ENCODE measurements around the gene TRIB2. TPM values are rescaled to one million over a fixed set of nuclear protein-coding genes. Genes with fewer than 3 reads are reported as not detected.

TRIB2 gene
- total RNA-seq, 6 experiments from 2014 or later = 9.1 to 24.4 (median 15.3) TPM

DNA sequence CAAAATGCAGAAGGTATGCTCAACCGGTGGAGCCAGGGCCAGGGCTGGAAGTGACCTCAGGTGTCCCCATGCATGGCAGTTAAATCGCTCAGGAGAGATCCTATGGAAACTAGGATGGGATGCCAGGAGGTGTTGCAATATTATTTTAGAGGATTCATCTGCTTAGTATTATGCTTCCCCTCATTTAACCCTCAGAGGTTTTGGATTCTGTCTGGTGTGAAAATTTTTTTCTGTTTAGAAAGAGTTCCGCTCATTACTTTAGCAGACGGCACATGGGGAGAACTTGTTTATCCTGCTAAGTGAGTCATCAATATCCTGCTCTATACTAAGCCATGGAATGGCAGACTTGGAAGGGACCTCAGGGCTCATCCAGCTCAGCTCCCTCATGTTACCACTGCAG is 42.5 kb downstream of the TRIB2 start:
- H3K27me3 ChIP-seq = no peaks in the 10 kb centered on the region
- DNase-seq (no peak), ATAC-seq (peak in 1 of 4 donors; percentile 55)
- no peaks in the 10 kb centered on the region for H3K36me3 ChIP-seq
- H3K4me1 ChIP-seq = no peaks in the 10 kb centered on the region
- intact Hi-C loops (cut with DNase I) = no loop called here
- no peaks in the 10 kb centered on the region for H3K9me3 ChIP-seq
- H3K27ac ChIP-seq = no peak overlapping the region
- WGBS (ENCODE audit: insufficient coverage, low coverage, low lambda C conversion rate, missing lambda C conversion rate) = 75% methylated on average over 3 of the region's 4 CpGs
- no peak overlapping the region for H3K4me3 ChIP-seq
- TF ChIP-seq, protein P1, sequence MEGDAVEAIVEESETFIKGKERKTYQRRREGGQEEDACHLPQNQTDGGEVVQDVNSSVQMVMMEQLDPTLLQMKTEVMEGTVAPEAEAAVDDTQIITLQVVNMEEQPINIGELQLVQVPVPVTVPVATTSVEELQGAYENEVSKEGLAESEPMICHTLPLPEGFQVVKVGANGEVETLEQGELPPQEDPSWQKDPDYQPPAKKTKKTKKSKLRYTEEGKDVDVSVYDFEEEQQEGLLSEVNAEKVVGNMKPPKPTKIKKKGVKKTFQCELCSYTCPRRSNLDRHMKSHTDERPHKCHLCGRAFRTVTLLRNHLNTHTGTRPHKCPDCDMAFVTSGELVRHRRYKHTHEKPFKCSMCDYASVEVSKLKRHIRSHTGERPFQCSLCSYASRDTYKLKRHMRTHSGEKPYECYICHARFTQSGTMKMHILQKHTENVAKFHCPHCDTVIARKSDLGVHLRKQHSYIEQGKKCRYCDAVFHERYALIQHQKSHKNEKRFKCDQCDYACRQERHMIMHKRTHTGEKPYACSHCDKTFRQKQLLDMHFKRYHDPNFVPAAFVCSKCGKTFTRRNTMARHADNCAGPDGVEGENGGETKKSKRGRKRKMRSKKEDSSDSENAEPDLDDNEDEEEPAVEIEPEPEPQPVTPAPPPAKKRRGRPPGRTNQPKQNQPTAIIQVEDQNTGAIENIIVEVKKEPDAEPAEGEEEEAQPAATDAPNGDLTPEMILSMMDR (IDR thresholded peaks at IDR 0.05) = no peak

DNA sequence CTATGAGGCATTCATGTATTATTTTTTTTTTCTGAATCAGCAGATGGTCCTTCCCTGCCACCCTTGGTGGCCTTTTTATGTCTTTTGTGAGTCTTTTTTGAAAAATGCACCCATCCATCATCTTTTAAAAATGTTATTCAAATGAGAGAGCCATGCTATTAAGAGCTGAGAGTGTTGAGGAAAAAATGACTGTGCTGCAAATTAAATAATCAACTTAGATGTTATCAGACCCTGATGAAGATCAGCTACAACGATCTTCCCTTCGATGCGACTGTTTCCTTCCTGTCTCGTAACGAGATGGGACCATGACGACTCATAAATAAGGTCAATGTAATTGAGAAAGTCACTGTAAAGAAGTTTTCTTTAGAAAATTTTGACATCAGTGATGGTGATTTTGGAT is 44.4 kb downstream of the TRIB2 start:
- H3K4me3 ChIP-seq = no peak overlapping the region
- H3K4me1 ChIP-seq = no peaks in the 10 kb centered on the region
- no peak for DNase-seq
- TF ChIP-seq POLR2A (IDR thresholded peaks at IDR 0.05) = no peak
- TF ChIP-seq, protein P1 (IDR thresholded peaks at IDR 0.05) = no peak
- no peaks in the 10 kb centered on the region for H3K9me3 ChIP-seq
- H3K27ac ChIP-seq = no peak overlapping the region
- H3K36me3 ChIP-seq = no peaks in the 10 kb centered on the region
- WGBS (ENCODE audit: insufficient coverage, low coverage, low lambda C conversion rate, missing lambda C conversion rate) = 36% methylated on average over 6 of the region's 6 CpGs
- no peaks in the 10 kb centered on the region for H3K27me3 ChIP-seq
- intact Hi-C loops (cut with DNase I) = no loop called here
- ATAC-seq = no peak

DNA sequence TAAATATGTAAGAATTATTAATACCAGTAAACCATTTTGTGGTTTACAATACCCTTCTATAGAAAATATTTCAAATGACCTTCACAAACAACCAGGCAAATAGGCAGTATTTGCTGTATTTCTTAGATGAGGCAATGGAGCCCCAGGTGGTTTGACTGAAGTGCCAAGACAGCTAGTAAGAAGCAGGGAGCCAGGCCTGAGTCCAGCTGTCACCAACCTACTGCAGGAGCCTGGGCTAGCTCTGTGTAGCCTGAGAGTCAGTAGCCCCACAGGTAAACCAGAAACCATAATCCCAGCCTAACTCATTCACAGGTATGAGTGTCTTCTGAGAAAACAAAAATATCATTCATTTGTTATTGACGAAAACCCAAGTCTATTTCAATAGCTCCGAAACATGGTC is 45.6 kb downstream of the TRIB2 start:
- H3K4me3 ChIP-seq = no peak overlapping the region
- WGBS (ENCODE audit: insufficient coverage, low coverage, low lambda C conversion rate, missing lambda C conversion rate) = 95% methylated on average over 2 of the region's 2 CpGs
- no peak for ATAC-seq
- DNase-seq = no peak
- no peaks in the 10 kb centered on the region for H3K4me1 ChIP-seq
- H3K9me3 ChIP-seq = no peaks in the 10 kb centered on the region
- H3K36me3 ChIP-seq = no peaks in the 10 kb centered on the region
- H3K27me3 ChIP-seq = no peaks in the 10 kb centered on the region
- TF ChIP-seq POLR2A (IDR thresholded peaks at IDR 0.05) = no peak
- TF ChIP-seq, protein P1 (IDR thresholded peaks at IDR 0.05) = no peak
- H3K27ac ChIP-seq = no peak overlapping the region
- intact Hi-C loops (cut with DNase I) = no loop called here

DNA sequence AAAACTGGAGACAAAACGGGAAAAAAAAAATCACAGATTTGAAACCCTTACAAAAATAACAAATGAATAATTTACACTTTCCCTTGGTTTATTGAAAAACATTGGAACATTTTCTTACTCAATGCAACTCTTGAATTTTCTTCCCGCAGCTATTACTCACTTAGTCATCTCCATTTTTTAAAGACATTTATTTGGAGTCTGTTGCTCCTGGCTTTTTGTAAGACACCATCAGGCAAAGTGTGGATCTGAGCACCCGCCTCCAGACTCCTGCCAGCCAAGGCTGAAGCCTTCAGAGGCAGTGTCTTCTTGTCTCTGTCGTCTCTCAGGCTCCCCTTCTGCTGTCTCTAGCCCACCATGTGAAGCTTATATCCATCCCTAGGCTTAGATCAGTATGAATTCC is 46.2 kb downstream of the TRIB2 start:
- intact Hi-C loops (cut with DNase I) = no loop called here
- DNase-seq = no peak
- ATAC-seq = no peak
- Histone ChIP-seq H3K27ac (no peak overlapping the region), H3K27me3 (no peaks in the 10 kb centered on the region), H3K4me3 (no peak overlapping the region), H3K4me1 (no peaks in the 10 kb centered on the region), H3K36me3 (no peaks in the 10 kb centered on the region), H3K9me3 (no peaks in the 10 kb centered on the region)
- WGBS (ENCODE audit: insufficient coverage, low coverage, low lambda C conversion rate, missing lambda C conversion rate) = 67% methylated on average over 4 of the region's 4 CpGs
- TF ChIP-seq, protein P1 (IDR thresholded peaks at IDR 0.05) = no peak
- TF ChIP-seq POLR2A (IDR thresholded peaks at IDR 0.05) = no peak

DNA sequence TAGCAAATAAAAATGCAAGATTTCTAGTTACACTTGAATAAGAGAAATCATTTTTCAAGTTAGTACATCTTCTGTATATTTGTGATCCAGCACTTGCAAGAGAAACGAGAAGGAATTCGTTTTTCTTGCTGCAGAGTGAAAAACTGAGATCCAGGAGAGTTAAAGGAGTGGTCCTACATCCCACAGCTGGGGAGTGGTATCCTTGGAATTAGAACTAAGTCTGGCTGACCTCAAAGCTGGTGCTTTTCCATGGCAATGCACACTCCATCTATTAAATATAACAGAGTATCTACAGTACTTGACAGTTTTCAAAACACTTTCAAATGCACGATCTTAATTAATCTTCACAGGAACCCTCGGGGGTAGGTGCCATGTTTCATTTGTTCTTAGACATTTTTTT is 46.8 kb downstream of the TRIB2 start:
- no peak overlapping the region for H3K27ac ChIP-seq
- no peaks in the 10 kb centered on the region for H3K27me3 ChIP-seq
- intact Hi-C loops (cut with DNase I) = no loop called here
- DNase-seq = no peak
- H3K9me3 ChIP-seq = no peaks in the 10 kb centered on the region
- no peaks in the 10 kb centered on the region for H3K36me3 ChIP-seq
- ATAC-seq = no peak
- no peak overlapping the region for H3K4me3 ChIP-seq
- 56% methylated on average over 4 of the region's 4 CpGs for WGBS (ENCODE audit: insufficient coverage, low coverage, low lambda C conversion rate, missing lambda C conversion rate)
- no peaks in the 10 kb centered on the region for H3K4me1 ChIP-seq
- TF ChIP-seq, protein P1 (IDR thresholded peaks at IDR 0.05) = no peak
- no peak for TF ChIP-seq POLR2A (IDR thresholded peaks at IDR 0.05)

Measured in right lobe of liver (tissue), 6 donors.